ENCODE measurements around the gene KRT9. TPM values are rescaled to one million over a fixed set of nuclear protein-coding genes. Genes with fewer than 3 reads are reported as not detected.

KRT9 gene
- total RNA-seq, 2 donors from 2014 or later, result not detected

DNA sequence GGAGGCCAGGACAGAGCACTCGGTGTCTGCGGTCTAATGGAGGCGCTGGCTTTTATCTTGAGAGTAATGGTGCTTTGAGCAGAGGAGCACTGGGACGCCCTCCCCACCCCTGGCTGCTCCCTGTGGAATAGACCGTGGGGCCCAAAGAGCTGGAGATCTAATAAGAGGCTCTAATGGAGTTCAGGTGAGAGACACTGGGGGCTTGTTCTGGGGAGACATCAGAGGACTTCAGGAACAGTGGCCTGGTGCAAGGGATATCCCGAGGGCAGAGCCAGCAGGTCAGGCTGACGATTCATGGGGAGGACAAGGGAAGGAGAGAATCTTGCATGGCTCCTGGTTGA is 34.3 kb downstream of the KRT9 start:
- intact Hi-C loops (cut with DNase I), result no loop called here
- peak; percentile 16 for DNase-seq (ENCODE audit: low spot score)

DNA sequence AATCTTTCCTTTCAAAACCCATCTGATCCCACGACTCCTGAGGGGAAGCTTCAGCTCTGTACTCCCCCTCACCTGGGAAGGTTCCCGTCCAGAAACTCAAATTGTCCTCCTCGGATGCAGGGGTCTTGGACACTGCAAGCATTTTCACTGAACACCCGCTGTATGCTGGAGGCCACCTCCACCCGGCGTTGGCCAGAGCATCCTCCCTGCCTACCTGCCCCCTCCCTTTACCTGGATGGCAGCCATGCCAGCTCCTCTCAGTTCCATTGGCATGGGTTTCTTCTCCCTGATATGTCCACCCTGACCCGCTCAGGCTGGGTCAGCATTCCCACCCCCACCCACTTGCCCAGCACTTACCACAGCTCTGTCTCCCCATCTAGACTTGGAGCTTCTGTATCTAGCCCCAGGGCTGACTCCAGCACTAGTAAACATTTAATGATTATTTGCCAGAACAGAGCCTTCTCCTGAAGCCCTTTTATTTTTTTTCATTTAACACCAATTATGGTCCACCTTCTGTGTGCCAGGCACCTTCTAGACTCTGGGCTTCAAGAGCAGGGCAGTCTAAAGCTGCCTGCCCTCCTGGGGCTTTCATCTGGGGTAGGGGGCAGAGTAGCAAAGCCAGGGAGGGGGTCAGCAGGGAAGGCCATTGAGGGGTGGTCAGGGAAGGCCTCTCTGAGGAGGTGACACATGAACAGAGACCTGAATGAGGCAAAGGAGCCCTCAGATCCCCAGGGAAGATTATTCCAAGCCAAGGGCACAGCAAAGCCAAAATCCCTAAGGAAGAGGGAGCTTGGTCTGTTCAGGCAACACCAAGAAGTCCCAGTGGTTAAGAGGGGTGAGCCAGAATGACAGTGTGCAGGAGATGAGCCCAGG is 34.9 kb downstream of the KRT9 start:
- intact Hi-C loops (cut with DNase I), result no loop called here

DNA sequence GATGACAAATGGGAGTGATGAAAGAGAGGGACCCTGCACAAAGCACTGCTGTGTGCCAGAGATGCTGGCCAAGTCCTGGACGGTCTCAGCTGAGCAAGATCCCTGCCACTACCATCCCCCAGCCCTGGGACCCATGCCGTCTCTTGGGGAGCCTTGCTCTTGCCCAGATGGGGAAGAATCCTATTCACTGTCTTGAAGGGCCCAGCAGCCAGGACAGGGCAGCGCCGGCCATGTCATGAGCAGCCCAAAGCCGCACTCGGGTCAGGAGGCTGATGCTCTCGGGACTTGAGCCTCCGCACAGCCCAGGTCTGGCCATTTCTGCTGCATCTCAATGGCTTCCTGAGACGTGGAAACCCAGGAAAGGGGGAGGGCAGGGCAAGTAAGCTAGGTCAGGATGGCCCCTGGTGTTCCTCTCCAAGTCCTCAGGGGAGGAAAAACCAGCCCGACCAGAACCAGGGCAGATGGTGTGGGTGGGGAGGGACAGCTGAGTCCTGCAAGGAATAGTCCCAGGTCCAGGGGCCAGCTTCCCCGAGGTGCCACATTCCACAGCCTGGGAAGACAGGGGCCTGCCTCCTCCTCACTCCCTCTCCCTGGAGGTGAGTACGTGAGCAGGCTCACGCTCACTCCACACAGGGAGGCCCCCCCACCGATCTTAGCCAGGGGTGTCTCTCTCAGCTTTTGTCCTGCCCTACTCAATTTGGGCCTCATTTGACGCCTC is 35.9 kb downstream of the KRT9 start:
- intact Hi-C loops (cut with DNase I), result no loop called here
- DNase-seq (ENCODE audit: low spot score), result peak; percentile 75

More for the DNA sequence above, 34.9 kb downstream of the KRT9 start:
- DNase-seq (ENCODE audit: low spot score), result peak; percentile 47

DNA sequence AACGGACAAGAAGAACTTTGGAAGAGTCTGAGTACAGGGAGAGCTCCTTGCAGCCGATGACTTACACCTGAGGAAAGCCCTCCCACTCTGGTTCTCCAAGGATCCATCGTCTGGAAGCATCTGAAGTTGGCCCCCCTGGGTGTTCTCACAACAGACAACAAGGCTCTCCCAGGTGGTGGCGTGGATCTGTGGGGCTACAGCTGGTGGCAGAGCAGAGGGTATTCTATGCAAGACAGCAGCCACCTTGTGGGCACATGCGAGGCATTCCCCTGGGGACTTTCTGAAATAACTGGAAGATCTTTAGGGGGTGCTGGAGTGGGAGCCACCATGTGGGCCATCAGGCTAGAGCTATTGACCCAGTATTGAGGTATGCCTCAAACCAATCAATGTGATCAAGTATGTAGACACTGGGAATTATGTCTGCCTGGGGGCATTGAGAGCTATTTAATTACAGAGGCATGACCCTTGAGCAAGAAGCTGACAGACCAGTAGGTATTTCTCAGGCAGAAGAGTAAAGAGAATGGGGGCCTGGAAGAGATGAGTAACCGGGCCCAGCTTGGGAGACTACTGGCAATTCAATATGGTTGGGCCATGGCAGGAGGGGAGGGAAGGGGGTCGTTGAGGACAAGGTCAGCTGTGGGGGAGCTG is 36.8 kb downstream of the KRT9 start:
- DNase-seq (ENCODE audit: low spot score), result no peak
- intact Hi-C loops (cut with DNase I), result no loop called here

DNA sequence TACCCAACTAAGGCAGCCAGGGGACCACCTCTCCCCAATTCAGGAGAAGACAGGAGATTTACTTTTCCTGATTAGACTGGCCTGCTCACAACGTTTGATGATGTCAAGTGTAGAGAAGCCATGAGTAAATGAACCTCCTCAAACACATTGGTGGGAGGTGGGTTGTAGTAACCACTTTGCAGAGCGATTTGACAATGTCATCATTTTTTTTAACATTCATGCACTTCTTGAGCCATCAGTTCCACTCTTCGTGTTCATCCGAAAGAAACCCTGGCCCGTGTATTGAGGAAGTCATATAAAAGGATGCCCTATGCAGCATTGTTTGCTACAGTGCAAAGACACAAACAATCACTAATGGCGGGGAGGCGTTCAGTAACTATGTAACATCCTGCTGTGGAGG is 38.2 kb downstream of the KRT9 start:
- DNase-seq (ENCODE audit: low spot score), result no peak
- intact Hi-C loops (cut with DNase I), result no loop called here

DNA sequence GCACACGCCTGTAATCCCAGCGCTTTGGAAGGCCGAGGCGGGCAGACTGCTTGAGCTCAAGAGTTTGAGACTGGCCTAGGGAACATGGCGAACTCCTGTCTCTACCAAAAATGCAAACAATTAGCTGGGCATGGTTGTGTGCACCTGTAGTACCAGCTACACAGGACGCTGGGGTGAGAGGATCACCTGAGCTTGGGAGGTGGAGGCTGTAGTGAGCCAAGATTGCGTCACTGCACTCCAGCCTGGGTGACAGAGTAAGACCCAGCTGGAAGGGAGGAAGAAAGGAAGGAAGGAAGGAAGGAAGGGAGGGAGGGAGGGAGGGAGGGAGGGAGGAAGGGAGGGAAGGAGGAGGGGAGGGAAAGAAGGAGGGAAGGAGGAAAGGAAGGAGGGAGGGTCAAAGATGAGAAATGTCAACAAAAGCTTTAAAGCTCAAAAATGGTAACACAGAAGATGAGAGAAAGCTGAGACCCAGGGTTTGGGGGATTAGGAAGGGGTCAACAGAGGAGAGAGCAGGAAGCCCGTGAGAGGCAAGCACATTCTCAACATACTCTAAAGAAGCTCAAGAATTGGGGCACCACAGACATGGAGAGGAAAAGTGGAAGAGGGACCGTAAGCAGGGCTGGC is 38.8 kb downstream of the KRT9 start:
- intact Hi-C loops (cut with DNase I), result no loop called here
- DNase-seq (ENCODE audit: low spot score), result no peak

DNA sequence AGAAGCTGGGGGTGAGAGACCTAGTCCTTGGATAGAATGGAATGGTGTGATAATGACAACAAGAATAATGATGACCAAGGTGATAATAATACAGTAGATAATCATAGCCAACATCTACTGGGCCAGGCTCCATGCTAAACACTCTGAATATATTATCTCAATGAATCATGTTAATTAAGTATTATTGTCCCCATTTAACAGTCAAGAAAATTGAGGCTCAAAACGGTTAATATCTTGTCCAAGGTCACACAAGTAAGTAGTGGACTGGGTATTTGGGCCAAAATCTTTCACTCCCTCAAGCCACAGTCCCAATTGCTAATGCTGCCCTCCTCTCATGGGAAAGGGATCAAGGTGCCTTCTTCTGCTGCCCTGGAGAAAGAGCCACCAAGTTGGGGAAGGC is 39.9 kb downstream of the KRT9 start:
- intact Hi-C loops (cut with DNase I), result no loop called here
- DNase-seq (ENCODE audit: low spot score), result no peak

DNA sequence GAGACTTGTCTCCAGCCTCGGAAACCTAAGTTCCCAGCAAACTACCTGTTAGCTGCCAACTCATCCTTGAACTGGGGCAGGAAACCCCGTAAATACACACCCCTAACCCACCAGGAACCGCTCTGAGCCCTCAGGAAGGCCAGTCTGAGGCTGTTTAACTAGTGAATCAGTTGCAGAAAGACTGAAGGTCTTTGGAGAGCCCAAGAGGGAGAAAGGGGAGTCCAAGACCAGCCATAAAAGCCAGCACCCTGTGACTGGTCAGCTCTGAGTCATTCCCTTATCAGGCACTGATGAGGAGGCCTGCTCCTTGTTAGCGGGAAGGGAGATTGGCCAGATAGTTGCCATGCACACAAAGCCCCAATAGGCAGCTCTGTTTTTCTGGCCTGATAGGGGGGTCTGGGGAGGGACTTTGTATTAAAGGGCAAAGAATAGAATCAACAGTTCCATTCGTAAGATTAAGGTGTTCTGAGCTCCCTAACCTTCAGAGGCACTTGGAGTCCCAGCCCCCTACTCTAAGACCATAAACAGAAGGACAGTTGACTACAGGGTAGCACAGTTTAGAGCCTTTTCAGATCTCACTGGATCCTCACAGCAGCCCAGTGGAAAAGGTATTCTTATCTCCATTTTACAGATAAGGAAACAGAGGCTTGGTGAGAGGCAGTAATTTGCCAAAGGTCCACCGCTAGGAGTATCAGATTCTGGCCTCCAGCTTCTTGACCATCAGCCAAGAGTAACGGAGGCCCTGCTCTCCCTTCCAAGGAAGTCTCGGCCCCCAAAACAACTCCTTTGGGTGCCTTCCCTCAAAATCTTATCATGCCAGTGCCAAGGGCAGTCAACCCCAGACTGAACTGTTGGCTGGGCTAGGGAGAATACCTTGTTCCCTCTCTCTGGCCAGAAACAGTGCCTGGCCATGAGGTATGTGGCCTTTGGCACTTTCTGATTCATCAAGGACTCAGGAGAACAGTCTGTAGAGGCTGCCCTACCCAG is 41.5 kb downstream of the KRT9 start:
- intact Hi-C loops (cut with DNase I), result no loop called here
- no peak for DNase-seq (ENCODE audit: low spot score)

DNA sequence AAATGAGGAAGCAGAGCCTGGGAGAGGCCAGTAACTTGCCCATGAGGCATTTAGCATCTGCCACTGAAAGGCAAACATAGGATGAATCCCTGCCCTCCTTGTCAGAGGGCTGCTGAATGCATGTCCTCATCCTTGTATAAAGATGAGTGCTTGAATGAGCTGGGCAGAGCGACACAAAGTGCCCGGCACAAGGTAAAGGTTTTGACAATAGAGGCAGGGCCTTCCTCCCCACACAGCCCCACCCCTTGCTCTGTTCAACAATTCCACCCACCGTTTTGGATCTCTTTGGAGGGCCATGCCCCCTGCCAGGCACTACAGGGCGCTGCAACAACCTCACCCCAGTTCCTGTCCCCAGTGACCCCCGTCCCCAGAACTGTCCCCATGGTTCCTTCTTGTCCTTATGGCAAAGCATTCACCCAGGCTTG is 42.4 kb downstream of the KRT9 start:
- DNase-seq (ENCODE audit: low spot score), result no peak
- intact Hi-C loops (cut with DNase I), result no loop called here

DNA sequence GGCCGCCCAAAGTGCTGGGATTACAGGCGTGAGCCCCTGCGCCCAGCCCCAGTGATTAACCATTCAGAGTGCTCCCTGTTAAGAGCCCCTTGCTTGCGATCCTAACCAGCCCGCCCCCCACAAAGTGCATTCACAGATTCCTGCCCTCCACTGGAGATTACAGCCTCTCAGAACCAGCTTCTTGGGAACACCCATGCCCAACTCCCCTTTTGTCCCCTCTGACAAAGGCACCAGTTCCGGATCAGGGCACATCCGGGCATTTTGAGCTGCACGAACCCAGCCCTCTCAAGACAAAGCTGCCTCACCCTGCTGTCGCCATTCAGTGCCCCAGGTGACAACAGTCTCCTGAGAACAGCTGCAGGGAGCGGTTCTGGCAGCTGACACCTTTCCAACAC is 42.9 kb downstream of the KRT9 start:
- intact Hi-C loops (cut with DNase I), result no loop called here

DNA sequence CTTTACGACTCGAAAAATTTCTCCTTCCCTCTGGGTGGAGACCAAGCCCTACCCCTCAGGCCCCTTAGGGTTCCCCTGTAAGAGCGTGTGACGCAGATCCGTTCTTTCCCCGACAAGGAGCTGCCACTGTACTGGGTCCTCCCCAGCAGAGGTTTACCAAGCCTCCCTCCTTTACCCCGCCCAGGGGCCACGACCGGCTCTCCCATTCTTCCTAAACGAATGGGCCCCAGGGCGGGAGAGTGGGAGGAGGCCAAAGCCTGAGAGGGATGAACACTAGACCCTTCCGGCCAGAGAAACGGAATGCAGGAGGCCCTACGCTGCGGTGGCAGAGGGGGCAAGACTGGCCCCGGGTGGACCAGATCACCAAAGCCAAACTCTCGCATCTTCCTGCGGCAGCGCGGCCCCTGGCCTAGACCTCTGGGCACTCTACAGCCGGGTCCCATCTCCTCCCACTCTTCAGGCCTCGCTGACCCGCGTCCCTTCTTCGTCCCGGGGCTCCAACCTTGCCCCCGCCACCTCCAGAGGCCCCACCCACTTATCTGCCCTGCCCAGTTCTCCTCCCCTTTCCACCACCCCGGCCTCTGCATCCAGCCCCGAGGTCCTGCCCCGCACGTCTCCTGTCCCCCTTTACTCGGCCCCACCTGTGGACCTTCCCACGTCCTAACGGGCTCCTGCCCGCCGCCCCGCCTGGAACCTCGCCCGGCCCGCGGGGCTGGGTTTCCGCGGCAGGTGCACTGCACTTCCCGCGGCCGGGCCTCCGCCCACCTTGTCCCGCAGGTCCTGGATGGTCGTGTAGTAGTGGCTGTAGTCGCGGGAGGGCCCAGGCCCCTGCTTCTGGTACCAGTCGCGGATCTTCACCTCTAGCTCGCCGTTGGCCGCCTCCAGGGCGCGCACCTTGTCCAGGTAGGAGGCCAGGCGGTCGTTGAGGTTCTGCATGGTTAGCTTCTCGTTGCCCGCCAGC is 44.5 kb downstream of the KRT9 start:
- DNase-seq (ENCODE audit: low spot score), result no peak
- intact Hi-C loops (cut with DNase I), result no loop called here

More for the DNA sequence above, 42.9 kb downstream of the KRT9 start:
- no peak for DNase-seq (ENCODE audit: low spot score)

DNA sequence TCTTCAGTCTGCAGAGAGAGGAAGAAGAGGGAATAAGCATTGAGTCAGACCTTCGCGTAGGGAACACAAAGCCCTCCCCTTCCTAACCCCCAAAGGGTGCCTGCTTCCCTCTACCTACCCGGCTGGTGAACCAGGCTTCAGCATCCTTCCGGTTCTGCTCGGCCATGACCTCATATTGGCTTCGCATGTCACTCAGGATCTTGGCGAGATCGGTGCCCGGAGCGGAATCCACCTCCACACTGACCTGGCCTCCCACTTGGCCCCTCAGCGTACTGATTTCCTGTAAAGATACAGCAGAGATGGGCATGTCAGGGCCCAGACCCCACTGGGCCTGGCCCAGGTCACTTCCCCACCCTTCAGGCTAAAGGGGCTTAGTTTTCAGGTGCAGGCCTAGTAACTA is 47.6 kb downstream of the KRT9 start:
- intact Hi-C loops (cut with DNase I), result no loop called here
- DNase-seq (ENCODE audit: low spot score), result no peak

DNA sequence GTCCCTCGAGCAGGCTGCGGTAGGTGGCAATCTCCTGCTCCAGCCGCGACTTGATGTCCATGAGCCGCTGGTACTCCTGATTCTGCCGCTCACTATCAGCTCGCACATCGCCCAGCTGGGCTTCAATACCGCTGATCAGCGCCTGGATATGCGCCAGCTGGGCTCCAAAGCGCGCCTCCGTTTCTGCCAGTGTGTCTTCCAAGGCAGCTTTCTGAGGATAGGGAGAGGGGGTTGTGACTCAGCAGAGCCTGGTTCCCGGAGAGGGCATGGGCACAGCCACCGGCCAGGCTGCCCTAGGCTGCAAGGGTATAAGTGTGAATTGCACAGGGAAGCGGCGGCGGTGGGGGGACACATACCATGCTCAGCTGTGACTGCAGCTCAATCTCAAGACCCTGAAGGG is 48.1 kb downstream of the KRT9 start:
- intact Hi-C loops (cut with DNase I), result no loop called here
- DNase-seq (ENCODE audit: low spot score), result no peak

DNA sequence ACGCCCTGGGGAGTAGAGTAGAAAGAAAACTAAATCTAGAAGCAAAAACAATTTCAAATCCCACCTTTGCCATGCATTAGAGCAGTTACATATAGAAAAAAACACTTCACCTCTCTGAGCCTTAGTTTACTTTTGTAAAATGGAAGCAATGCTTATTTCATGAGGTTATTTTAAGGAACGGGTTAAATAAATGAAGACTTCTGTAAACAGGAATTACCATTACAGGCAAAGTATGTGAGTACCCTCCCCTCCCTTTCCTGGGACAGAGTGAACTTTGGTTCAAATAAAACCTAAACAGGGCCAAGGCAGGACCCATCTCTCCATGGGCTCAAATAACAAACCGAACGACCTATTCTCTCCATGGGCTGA is 48.6 kb downstream of the KRT9 start:
- intact Hi-C loops (cut with DNase I), result no loop called here
- no peak for DNase-seq (ENCODE audit: low spot score)

DNA sequence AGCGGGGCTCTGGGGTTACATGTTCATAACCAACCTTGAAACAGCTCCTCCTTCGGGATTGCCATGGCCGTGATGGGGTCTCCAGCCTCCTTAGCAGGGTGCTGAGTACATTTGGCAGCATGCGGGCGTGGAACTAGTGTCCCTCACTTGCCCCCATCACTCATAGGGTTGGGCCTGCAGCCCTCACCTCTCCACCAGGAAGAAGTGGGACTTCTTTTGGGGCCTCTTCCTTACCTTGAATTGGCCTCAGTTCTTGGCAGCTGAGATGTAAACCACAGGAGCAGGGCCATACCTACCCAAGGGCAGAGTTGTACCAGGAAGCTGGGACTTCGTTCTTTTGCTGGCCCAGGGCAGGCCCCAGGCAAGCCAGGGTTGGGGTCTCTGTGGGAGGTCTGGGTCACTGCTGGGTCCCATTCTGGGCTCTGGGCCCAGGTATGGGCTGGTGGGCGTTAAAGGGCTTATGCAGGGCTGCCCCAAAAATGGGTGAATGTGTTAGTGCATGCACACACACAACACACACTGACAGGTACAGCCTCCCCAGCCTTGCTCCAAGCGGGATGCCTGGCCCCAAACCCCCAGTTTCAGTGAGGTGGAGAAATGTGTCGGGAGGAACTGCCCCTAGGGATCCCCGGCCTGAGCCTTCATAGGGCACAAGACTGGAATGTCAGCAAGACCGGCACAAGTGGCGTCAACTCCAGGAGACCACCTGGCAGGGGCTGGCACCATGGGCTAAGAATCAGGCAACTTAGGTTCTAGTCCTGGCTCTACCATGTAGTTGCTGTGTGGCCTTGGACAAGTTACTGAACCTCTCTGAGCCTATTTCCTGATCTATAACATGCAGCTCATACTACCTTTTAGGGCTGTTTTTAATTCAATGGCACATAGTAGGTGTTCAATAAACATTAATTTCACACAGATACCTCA is 49.3 kb downstream of the KRT9 start:
- no peak for DNase-seq (ENCODE audit: low spot score)
- intact Hi-C loops (cut with DNase I), result no loop called here

DNA sequence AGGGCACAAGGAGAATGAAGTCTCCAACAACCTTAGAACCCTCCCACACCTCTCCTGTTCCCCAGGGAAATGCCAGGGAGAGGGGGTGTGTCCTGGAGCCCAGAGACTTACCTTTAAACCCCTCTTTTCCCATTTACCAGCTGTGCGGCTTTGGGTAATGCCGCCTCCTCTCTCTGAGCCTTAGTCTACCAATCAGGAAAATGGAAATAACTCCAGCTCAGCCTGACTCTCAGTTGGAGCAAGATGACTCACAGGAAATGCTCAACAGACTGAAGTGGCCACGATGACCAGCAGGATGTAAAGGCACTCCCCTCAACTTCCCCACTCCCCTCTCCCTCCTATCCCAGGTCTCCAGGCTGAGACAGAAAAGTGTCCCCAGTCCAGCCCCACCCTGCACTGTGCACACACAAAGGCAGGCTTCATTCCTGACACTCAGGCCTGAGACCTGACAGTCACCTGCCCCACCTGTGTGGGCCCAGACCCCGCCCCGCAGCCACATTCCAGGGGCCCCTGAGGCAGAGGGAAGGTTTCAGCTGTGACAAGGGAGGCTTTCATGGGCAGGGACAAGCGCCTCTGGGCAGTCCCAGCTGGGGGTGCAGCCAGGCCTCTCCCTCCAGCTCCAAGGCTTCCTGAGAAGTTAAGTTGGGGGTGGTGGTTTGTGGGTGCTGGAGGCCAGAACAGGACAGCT is 50.1 kb downstream of the KRT9 start:
- intact Hi-C loops (cut with DNase I), result no loop called here
- no peak for DNase-seq (ENCODE audit: low spot score)

All from posterior vena cava (tissue), 2 donors.